A549 (cell line): ENCODE measurements around the gene ODAD2. TPM values are rescaled to one million over a fixed set of nuclear protein-coding genes. Genes with fewer than 3 reads are reported as not detected.
A peak's percentile ranks its signal among the peaks of the same experiment; 100 is the strongest.

Source experiments
- ATAC-seq, 2 experiments: fragments of 200-7000 bp in 1 of 2; fragments of >200 bp in 1 of 2; cut with Nextera tagmentation in 1 of 2; cut with Tn5 transposase in 1 of 2; 3 replicates each; pipeline versions ENCODE4 v1.8.0 to v1.9.1; 2018 to 2020; ENCODE audit warnings: mild to moderate bottlenecking in 1 of 2, moderate library complexity in 1 of 2
- CTCF ChIA-PET: fragments of 300-600 bp; sonication (Branson Sonifier 250); formaldehyde crosslinking; extraction: SDS; loops from one replicate; lab custom pipeline; 2021; ENCODE audit warnings: antibody characterized with exemption, inconsistent platforms; lab: Yijun Ruan, JAX
- POLR2A ChIA-PET: fragments of 350-600 bp; formaldehyde crosslinking; extraction: SDS; loops from one replicate; lab custom pipeline; 2021; ENCODE audit warnings: antibody characterized with exemption, inconsistent platforms; lab: Yijun Ruan, JAX
- DNase-seq, 2 experiments: peaks; one replicate each; pipeline versions ENCODE4 v3.0.0 to v3.0.0-alpha.2; 2011 to 2016; ENCODE audit warnings: low read depth in 1 of 2, low spot score in 1 of 2
- FAIRE-seq: peaks from 2 replicates; lab custom pipeline; 2011; peaks lifted over from hg19 to GRCh38; lab: Jason Lieb, UNC
- H3K27ac ChIP-seq, 2 experiments: fragments of >200 bp; sonication (Bioruptor Twin); formaldehyde crosslinking; 3 replicates each; pipeline ENCODE4 v1.5.1; 2016 to 2017
- H3K4me1 ChIP-seq: fragments of >200 bp; sonication (Bioruptor Twin); formaldehyde crosslinking; 3 replicates; pipeline ENCODE4 v1.6.1; 2016
- H3K4me2 ChIP-seq: fragments of >200 bp; sonication (Bioruptor Twin); formaldehyde crosslinking; 3 replicates; pipeline ENCODE4 v1.6.1; 2016
- H3K4me3 ChIP-seq: fragments of >200 bp; sonication (Bioruptor Twin); formaldehyde crosslinking; 3 replicates; pipeline ENCODE4 v1.5.1; 2016
- H3K9me3 ChIP-seq: fragments of >200 bp; sonication (Bioruptor Twin); formaldehyde crosslinking; 3 replicates; pipeline ENCODE4 v1.6.1; 2016
- CHD2 ChIP-seq: fragments of 150-350 bp; IDR thresholded peaks from 2 replicates; pipeline ENCODE4 v1.6.1; 2014; ENCODE audit warnings: low read length; ENCODE audit not compliant: partially characterized antibody
- CHD4 ChIP-seq: fragments of 200-600 bp; sonication (generic); IDR thresholded peaks from 2 replicates; pipeline ENCODE4 v1.6.1; 2016; ENCODE audit warnings: antibody characterized with exemption, mild to moderate bottlenecking, borderline replicate concordance
- FOSB ChIP-seq: fragments of 250-450 bp; sonication (Bioruptor Pico); IDR thresholded peaks from 2 replicates; pipeline ENCODE4 v1.5.0; 2020; ENCODE audit warnings: mild to moderate bottlenecking, moderate library complexity
- FOSL2 ChIP-seq, 2 experiments: fragments of 450-650 bp in 1 of 2; fragments of >200 bp in 1 of 2; sonication (Bioruptor Twin) in 1 of 2; formaldehyde crosslinking; IDR thresholded peaks; 2 replicates each; pipeline versions ENCODE4 v1.5.0 to v1.6.1; 2016 to 2020; ENCODE audit warnings: mild to moderate bottlenecking in 1 of 2, moderate library complexity in 1 of 2
- HDAC2 ChIP-seq: fragments of 200-600 bp; sonication (generic); IDR thresholded peaks from 2 replicates; pipeline ENCODE4 v1.6.1; 2016
- HOXB5 ChIP-seq: fragments of 250-450 bp; sonication (Bioruptor Pico); IDR thresholded peaks from 2 replicates; pipeline ENCODE4 v1.5.0; 2020; ENCODE audit warnings: mild to moderate bottlenecking, moderate library complexity
- JUN ChIP-seq, 2 experiments: fragments of >200 bp; sonication (Bioruptor Twin); formaldehyde crosslinking; IDR thresholded peaks; 2 replicates in 1 of 2; 3 replicates in 1 of 2; pipeline ENCODE4 v1.6.1; 2016 to 2017
- KDM5A ChIP-seq: fragments of 200-600 bp; sonication (generic); IDR thresholded peaks from 2 replicates; pipeline ENCODE4 v1.6.1; 2016; ENCODE audit warnings: antibody characterized with exemption, mild to moderate bottlenecking
- MAZ ChIP-seq: fragments of 150-350 bp; IDR thresholded peaks from 2 replicates; pipeline ENCODE4 v1.6.1; 2014; ENCODE audit warnings: antibody characterized with exemption, low read depth, low read length, borderline replicate concordance
- MYC ChIP-seq: IDR thresholded peaks from 2 replicates; pipeline ENCODE4 v1.6.1; 2012; ENCODE audit warnings: mild to moderate bottlenecking, inconsistent platforms, low read length, improper control_type of control experiment, borderline replicate concordance
- NFE2L2 ChIP-seq: fragments of 150-350 bp; conservative IDR thresholded peaks from 2 replicates; pipeline ENCODE4 v1.6.1; 2014; ENCODE audit warnings: low read length
- NR3C1 ChIP-seq: fragments of >200 bp; sonication (Bioruptor Twin); formaldehyde crosslinking; IDR thresholded peaks from 3 replicates; pipeline ENCODE4 v1.6.1; 2017
- RAD21 ChIP-seq, 2 experiments: fragments of >200 bp in 1 of 2; sonication (Bioruptor Twin) in 1 of 2; formaldehyde crosslinking in 1 of 2; IDR thresholded peaks in 1 of 2; conservative IDR thresholded peaks in 1 of 2; 2 replicates in 1 of 2; 3 replicates in 1 of 2; pipeline ENCODE4 v1.6.1; 2012 to 2018; ENCODE audit warnings: inconsistent platforms in 1 of 2
- SMC3 ChIP-seq: fragments of >200 bp; sonication (Bioruptor Twin); formaldehyde crosslinking; IDR thresholded peaks from 3 replicates; pipeline ENCODE4 v1.6.1; 2018; ENCODE audit warnings: inconsistent platforms
- SREBF2 ChIP-seq: fragments of 450-650 bp; IDR thresholded peaks from 2 replicates; pipeline ENCODE4 v1.6.1; 2014; ENCODE audit warnings: mild to moderate bottlenecking, moderate library complexity
- TP53 ChIP-seq: fragments of 250-450 bp; sonication (Bioruptor Pico); IDR thresholded peaks from 2 replicates; pipeline ENCODE4 v1.5.0; 2021; ENCODE audit warnings: mild to moderate bottlenecking, moderate library complexity
- ZNF302 ChIP-seq: fragments of 250-450 bp; sonication (Bioruptor Pico); IDR thresholded peaks from 2 replicates; pipeline ENCODE4 v1.9.0; 2021; ENCODE audit warnings: inconsistent platforms, mild to moderate bottlenecking, moderate library complexity
- WGBS: methylation state at CpG from one replicate; pipeline ENCODE4 v1.1.6; 2017; ENCODE audit errors: missing lambda C conversion rate; 5-methylcytosine and 5-hydroxymethylcytosine counted together
- polyA plus RNA-seq, 4 experiments: library from polyadenylated mRNA; depleted of rRNA in 3 of 4; stranded (reverse); fragments of >200 nt; fragmentation: RNase III in 1 of 4; extraction: RNeasy Plus Mini Kit Qiagen cat#74134 plus additional on column Dnase treatment in 1 of 4; gene quantifications; 2 replicates in 3 of 4; 3 replicates in 1 of 4; pipeline ENCODE4 v1.2.3, GENCODE V29; 2011 to 2017
- TF ChIP-seq, protein P1 (sequence below): fragments of 250-450 bp; sonication (Bioruptor Pico); IDR thresholded peaks from 2 replicates; pipeline ENCODE4 v1.5.0; 2021; ENCODE audit warnings: mild to moderate bottlenecking, moderate library complexity, borderline replicate concordance
- TF ChIP-seq, protein P2 (sequence below): fragments of 250-450 bp; sonication (Bioruptor Pico); IDR thresholded peaks from 2 replicates; pipeline ENCODE4 v1.5.0; 2020; ENCODE audit warnings: low read depth, mild to moderate bottlenecking, moderate library complexity
- TF ChIP-seq, protein P3 (sequence below): fragments of 200-600 bp; sonication (generic); IDR thresholded peaks from 2 replicates; pipeline ENCODE4 v1.6.1; 2016; ENCODE audit warnings: antibody characterized with exemption, mild to moderate bottlenecking, moderate library complexity
- TF ChIP-seq, protein P4 (sequence below): fragments of >200 bp; sonication (Bioruptor Twin); formaldehyde crosslinking; IDR thresholded peaks from 3 replicates; pipeline ENCODE4 v1.6.1; 2016
- TF ChIP-seq, protein P5 (sequence below): fragments of 150-350 bp; IDR thresholded peaks from 2 replicates; pipeline ENCODE4 v1.6.1; 2014; ENCODE audit warnings: low read depth, mild to moderate bottlenecking, low read length

ODAD2 gene
- polyA plus RNA-seq, 2 of the 4 experiments (the other 2 are of a cell fraction), result not detected

DNA sequence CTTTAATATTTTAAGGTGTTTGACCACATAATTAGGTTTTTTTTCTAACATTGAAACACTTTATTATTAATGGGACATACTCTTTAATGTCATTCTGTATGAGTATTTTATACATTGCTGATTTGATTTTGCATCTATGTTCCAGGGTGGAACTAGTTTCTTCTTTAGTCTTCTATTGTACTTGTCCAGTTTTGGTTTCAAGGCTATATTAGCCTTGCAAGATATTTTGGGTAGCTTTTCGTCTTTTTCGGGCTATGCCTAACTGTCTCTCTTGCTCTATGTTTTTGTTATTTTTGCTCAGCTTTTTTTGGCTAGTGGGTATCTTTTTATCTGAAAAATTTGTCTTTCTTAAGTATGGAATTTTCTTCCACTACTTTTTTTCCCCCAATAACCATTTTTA, 214.6 kb downstream of the ODAD2 start:
- Histone ChIP-seq H3K27ac (no peak overlapping the region), H3K4me3 (no peak overlapping the region), H3K9me3 (no peaks in the 10 kb centered on the region), H3K4me2 (no peak overlapping the region), H3K4me1 (no peaks in the 10 kb centered on the region)
- ATAC-seq, result no peak
- no peak for FAIRE-seq
- ChIA-PET POLR2A (no interaction called here), CTCF (interaction anchor here (1.0 to 1.6 kb wide), 2 partner anchors 20 to 367 kb away, joined by 3 to 4 read pairs; no protein-coding TSS in a partner anchor)
- 1% methylated on average over 2 of the region's 2 CpGs for WGBS
- DNase-seq, result no peak
- TF ChIP-seq TP53, result no peak
- TF ChIP-seq MAZ, result no peak
- no peak for TF ChIP-seq MYC
- TF ChIP-seq, protein P1, sequence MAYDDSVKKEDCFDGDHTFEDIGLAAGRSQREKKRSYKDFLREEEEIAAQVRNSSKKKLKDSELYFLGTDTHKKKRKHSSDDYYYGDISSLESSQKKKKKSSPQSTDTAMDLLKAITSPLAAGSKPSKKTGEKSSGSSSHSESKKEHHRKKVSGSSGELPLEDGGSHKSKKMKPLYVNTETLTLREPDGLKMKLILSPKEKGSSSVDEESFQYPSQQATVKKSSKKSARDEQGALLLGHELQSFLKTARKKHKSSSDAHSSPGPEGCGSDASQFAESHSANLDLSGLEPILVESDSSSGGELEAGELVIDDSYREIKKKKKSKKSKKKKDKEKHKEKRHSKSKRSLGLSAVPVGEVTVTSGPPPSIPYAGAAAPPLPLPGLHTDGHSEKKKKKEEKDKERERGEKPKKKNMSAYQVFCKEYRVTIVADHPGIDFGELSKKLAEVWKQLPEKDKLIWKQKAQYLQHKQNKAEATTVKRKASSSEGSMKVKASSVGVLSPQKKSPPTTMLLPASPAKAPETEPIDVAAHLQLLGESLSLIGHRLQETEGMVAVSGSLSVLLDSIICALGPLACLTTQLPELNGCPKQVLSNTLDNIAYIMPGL, result no peak
- TF ChIP-seq, protein P2, sequence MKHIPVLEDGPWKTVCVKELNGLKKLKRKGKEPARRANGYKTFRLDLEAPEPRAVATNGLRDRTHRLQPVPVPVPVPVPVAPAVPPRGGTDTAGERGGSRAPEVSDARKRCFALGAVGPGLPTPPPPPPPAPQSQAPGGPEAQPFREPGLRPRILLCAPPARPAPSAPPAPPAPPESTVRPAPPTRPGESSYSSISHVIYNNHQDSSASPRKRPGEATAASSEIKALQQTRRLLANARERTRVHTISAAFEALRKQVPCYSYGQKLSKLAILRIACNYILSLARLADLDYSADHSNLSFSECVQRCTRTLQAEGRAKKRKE (CRISPR knock-in tag), result no peak
- no peak for TF ChIP-seq SMC3
- TF ChIP-seq JUN (IDR thresholded peaks at IDR 0.05), result no peak
- no peak for TF ChIP-seq SREBF2
- TF ChIP-seq HOXB5, result no peak
- no peak for TF ChIP-seq CHD2
- no peak for TF ChIP-seq FOSL2 (IDR thresholded peaks at IDR 0.05)
- TF ChIP-seq FOSL2 (CRISPR knock-in tag; IDR thresholded peaks at IDR 0.05), result no peak
- TF ChIP-seq, protein P3, sequence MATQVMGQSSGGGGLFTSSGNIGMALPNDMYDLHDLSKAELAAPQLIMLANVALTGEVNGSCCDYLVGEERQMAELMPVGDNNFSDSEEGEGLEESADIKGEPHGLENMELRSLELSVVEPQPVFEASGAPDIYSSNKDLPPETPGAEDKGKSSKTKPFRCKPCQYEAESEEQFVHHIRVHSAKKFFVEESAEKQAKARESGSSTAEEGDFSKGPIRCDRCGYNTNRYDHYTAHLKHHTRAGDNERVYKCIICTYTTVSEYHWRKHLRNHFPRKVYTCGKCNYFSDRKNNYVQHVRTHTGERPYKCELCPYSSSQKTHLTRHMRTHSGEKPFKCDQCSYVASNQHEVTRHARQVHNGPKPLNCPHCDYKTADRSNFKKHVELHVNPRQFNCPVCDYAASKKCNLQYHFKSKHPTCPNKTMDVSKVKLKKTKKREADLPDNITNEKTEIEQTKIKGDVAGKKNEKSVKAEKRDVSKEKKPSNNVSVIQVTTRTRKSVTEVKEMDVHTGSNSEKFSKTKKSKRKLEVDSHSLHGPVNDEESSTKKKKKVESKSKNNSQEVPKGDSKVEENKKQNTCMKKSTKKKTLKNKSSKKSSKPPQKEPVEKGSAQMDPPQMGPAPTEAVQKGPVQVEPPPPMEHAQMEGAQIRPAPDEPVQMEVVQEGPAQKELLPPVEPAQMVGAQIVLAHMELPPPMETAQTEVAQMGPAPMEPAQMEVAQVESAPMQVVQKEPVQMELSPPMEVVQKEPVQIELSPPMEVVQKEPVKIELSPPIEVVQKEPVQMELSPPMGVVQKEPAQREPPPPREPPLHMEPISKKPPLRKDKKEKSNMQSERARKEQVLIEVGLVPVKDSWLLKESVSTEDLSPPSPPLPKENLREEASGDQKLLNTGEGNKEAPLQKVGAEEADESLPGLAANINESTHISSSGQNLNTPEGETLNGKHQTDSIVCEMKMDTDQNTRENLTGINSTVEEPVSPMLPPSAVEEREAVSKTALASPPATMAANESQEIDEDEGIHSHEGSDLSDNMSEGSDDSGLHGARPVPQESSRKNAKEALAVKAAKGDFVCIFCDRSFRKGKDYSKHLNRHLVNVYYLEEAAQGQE, result no peak
- no peak for TF ChIP-seq NR3C1
- no peak for TF ChIP-seq FOSB
- TF ChIP-seq, protein P4, sequence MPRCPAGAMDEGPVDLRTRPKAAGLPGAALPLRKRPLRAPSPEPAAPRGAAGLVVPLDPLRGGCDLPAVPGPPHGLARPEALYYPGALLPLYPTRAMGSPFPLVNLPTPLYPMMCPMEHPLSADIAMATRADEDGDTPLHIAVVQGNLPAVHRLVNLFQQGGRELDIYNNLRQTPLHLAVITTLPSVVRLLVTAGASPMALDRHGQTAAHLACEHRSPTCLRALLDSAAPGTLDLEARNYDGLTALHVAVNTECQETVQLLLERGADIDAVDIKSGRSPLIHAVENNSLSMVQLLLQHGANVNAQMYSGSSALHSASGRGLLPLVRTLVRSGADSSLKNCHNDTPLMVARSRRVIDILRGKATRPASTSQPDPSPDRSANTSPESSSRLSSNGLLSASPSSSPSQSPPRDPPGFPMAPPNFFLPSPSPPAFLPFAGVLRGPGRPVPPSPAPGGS, result no peak
- TF ChIP-seq NFE2L2, result no peak
- TF ChIP-seq CHD4, result no peak
- no peak for TF ChIP-seq HDAC2

DNA sequence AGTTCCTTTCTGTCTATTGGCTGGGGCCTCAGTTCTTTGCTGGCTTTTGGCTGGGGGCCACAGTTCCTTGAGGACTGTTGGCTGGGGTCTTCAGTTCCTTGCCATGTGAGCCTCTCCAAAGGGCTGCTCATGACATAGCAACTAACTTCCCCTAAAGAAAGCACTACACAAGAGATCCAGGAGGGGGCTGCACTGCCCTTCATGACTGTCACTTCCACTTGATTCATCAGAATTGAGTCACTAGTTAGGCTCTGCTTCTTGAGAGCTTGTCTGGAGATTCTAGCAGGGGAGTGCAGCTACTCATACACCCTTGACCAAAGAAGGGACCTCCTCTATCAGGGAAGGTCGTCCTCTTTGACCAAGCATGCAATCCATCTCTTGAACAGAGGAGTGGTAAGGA, 215.2 kb downstream of the ODAD2 start:
- peak; percentile 3 to 24 for DNase-seq
- 0% methylated on average over 1 of the region's 1 CpG for WGBS
- no peak overlapping the region for H3K27ac ChIP-seq
- no peaks in the 10 kb centered on the region for H3K9me3 ChIP-seq
- ChIA-PET CTCF (interaction anchor here (1.0 to 1.6 kb wide), 2 partner anchors 21 to 367 kb away, joined by 3 to 4 read pairs; no protein-coding TSS in a partner anchor), POLR2A (no interaction called here)
- no peak overlapping the region for H3K4me2 ChIP-seq
- H3K4me1 ChIP-seq, result no peaks in the 10 kb centered on the region
- TF ChIP-seq, protein P1, result no peak
- TF ChIP-seq, protein P5, sequence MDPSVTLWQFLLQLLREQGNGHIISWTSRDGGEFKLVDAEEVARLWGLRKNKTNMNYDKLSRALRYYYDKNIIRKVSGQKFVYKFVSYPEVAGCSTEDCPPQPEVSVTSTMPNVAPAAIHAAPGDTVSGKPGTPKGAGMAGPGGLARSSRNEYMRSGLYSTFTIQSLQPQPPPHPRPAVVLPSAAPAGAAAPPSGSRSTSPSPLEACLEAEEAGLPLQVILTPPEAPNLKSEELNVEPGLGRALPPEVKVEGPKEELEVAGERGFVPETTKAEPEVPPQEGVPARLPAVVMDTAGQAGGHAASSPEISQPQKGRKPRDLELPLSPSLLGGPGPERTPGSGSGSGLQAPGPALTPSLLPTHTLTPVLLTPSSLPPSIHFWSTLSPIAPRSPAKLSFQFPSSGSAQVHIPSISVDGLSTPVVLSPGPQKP, result no peak
- TF ChIP-seq ZNF302, result no peak
- TF ChIP-seq RAD21 (conservative IDR thresholded peaks at IDR 0.05 in 1 of 2, IDR thresholded peaks at IDR 0.05 in 1 of 2), result peak in 1 of 2 experiments; percentile 32; a peak in 1 of 5 replicates
- TF ChIP-seq KDM5A, result no peak
- ATAC-seq, result peak; percentile 66 to 77
- no peak for FAIRE-seq
- H3K4me3 ChIP-seq, result no peak overlapping the region
